ENCODE measurements around the gene NEUROD2. TPM values are rescaled to one million over a fixed set of nuclear protein-coding genes. Genes with fewer than 3 reads are reported as not detected.
A peak's percentile ranks its signal among the peaks of the same experiment; 100 is the strongest.

NEUROD2 gene
- total RNA-seq, 2 donors from 2014 or later = not detected

DNA sequence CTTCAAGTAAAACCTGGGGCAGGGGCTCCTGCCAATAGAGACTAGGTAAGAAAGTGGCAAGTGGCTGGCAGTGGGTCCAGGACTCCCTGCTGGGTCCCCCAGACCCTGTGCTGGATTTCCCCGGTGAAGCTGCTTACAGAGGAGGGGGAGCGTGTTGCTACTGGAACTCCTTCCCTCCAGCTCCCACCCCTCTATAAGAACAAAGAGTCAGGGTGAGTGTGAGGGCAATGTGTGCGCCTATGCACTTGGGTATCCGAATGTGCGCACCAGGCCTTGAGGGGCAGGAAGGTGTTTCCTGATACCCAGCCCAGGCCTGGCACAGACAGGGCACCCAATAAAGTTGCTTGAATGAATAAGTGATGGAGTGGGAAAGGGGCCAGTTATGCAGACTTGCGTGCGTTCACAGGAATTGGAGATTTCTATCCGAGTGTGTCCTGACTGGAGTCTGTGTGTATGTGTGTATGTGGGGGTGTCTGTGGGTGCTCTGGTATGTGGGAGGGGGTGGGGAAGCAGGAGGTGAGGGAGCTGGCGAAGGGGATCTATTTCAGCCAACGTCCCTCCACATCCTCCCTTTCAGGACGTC is 11.7 kb downstream of the NEUROD2 start:
- no peak overlapping the region for H3K4me3 Mint-ChIP-seq
- no peak overlapping the region for H3K27ac ChIP-seq (ENCODE audit: low read depth, low read length)
- peak; percentile 48 for DNase-seq
- WGBS, 2 experiments (ENCODE audit: insufficient coverage in 1 of 2, insufficient read length in 1 of 2) = 22 to 23% methylated on average over 3 to 9 of the region's 11 CpGs
- no peak overlapping the region for H3K4me3 ChIP-seq (ENCODE audit: low read length)
- no peak overlapping the region for H3K27ac Mint-ChIP-seq
- H3K27me3 ChIP-seq (ENCODE audit: control insufficient read depth, insufficient read depth, low read length, poor library complexity, severe bottlenecking) = peaks cover 100% of the 10 kb centered on the region
- no peaks in the 10 kb centered on the region for H3K36me3 ChIP-seq (ENCODE audit: control insufficient read depth, insufficient read depth, low read length)
- peaks cover 100% of the 10 kb centered on the region for H3K27me3 Mint-ChIP-seq (ENCODE audit: insufficient read depth)
- H3K9me3 Mint-ChIP-seq = no peaks in the 10 kb centered on the region
- TF ChIP-seq, protein P1, sequence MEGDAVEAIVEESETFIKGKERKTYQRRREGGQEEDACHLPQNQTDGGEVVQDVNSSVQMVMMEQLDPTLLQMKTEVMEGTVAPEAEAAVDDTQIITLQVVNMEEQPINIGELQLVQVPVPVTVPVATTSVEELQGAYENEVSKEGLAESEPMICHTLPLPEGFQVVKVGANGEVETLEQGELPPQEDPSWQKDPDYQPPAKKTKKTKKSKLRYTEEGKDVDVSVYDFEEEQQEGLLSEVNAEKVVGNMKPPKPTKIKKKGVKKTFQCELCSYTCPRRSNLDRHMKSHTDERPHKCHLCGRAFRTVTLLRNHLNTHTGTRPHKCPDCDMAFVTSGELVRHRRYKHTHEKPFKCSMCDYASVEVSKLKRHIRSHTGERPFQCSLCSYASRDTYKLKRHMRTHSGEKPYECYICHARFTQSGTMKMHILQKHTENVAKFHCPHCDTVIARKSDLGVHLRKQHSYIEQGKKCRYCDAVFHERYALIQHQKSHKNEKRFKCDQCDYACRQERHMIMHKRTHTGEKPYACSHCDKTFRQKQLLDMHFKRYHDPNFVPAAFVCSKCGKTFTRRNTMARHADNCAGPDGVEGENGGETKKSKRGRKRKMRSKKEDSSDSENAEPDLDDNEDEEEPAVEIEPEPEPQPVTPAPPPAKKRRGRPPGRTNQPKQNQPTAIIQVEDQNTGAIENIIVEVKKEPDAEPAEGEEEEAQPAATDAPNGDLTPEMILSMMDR (conservative IDR thresholded peaks at IDR 0.05) = no peak
- no peaks in the 10 kb centered on the region for H3K4me1 ChIP-seq (ENCODE audit: control insufficient read depth, insufficient read depth, low read length)
- H3K9ac ChIP-seq (ENCODE audit: extremely low read depth, low read length, poor library complexity, severe bottlenecking) = no peak overlapping the region
- no peaks in the 10 kb centered on the region for H3K9me3 ChIP-seq (ENCODE audit: control insufficient read depth, low read length)
- H3K4me1 Mint-ChIP-seq = peaks cover 2% of the 10 kb centered on the region
- H3K36me3 Mint-ChIP-seq (ENCODE audit: low read depth) = no peaks in the 10 kb centered on the region

DNA sequence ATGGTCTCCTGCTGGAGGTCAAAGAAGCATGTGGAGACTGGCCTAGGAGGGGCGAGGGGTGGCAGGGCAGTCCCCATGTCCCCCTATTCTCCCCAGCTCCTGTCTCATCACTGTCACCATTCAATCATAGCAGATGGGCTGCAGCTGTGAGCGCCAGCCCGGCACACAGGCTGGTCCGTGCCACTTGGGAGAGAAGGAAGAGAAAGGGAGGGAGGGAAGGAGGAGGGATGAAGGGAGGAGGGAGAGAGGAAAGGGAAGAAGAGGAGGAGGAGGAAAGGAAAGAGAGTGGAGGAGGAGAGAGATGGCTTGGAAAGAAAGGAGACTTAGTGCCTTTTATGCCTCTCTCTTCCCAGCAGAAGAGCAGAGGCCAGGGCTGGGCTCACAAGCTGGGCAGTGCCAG is 12.4 kb downstream of the NEUROD2 start:
- Mint-ChIP-seq H3K9me3 (no peaks in the 10 kb centered on the region), H3K4me3 (no peak overlapping the region), H3K27me3 (ENCODE audit: insufficient read depth) (peaks cover 99% of the 10 kb centered on the region), H3K27ac (no peak overlapping the region), H3K4me1 (peaks cover 2% of the 10 kb centered on the region), H3K36me3 (ENCODE audit: low read depth) (no peaks in the 10 kb centered on the region)
- H3K9ac ChIP-seq (ENCODE audit: extremely low read depth, low read length, poor library complexity, severe bottlenecking) = no peak overlapping the region
- H3K27me3 ChIP-seq (ENCODE audit: control insufficient read depth, insufficient read depth, low read length, poor library complexity, severe bottlenecking) = peaks cover 100% of the 10 kb centered on the region
- H3K4me1 ChIP-seq (ENCODE audit: control insufficient read depth, insufficient read depth, low read length) = no peaks in the 10 kb centered on the region
- H3K4me3 ChIP-seq (ENCODE audit: low read length) = no peak overlapping the region
- TF ChIP-seq, protein P1 (conservative IDR thresholded peaks at IDR 0.05) = no peak
- DNase-seq = no peak
- H3K9me3 ChIP-seq (ENCODE audit: control insufficient read depth, low read length) = no peaks in the 10 kb centered on the region
- 0 to 13% methylated on average over 3 to 4 of the region's 4 CpGs for WGBS, 2 experiments (ENCODE audit: insufficient coverage in 1 of 2, insufficient read length in 1 of 2)
- no peaks in the 10 kb centered on the region for H3K36me3 ChIP-seq (ENCODE audit: control insufficient read depth, insufficient read depth, low read length)
- no peak overlapping the region for H3K27ac ChIP-seq (ENCODE audit: low read depth, low read length)

DNA sequence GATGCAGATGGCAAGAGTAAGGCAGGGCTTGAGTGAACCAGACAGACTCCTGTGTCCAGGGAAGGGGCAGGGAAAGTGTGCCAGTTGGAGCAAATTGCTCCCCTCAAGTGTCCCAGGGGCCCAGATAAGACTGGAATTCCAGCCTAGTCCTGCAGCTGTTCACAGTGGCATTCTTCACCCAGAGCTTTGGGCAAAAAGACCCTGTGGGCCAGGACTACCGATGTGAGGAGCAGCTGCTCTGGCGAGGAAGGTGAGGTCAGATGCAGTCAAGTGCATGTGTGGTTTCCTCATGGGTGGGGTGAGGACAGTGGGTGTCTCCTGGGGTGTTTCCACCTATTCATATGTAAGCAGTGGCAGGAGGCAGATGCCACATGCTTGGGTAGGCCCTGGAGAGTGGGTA is 14.3 kb downstream of the NEUROD2 start:
- H3K27ac Mint-ChIP-seq = no peak overlapping the region
- TF ChIP-seq, protein P1 (conservative IDR thresholded peaks at IDR 0.05) = no peak

More for the DNA sequence above, 14.3 kb downstream of the NEUROD2 start:
- Histone ChIP-seq H3K4me3 (ENCODE audit: low read length) (no peak overlapping the region), H3K9ac (ENCODE audit: extremely low read depth, low read length, poor library complexity, severe bottlenecking) (no peak overlapping the region), H3K27ac (ENCODE audit: low read depth, low read length) (no peak overlapping the region), H3K4me1 (ENCODE audit: control insufficient read depth, insufficient read depth, low read length) (no peaks in the 10 kb centered on the region), H3K9me3 (ENCODE audit: control insufficient read depth, low read length) (no peaks in the 10 kb centered on the region), H3K36me3 (ENCODE audit: control insufficient read depth, insufficient read depth, low read length) (no peaks in the 10 kb centered on the region), H3K27me3 (ENCODE audit: control insufficient read depth, insufficient read depth, low read length, poor library complexity, severe bottlenecking) (peaks cover 100% of the 10 kb centered on the region)
- DNase-seq = no peak
- H3K9me3 Mint-ChIP-seq = no peaks in the 10 kb centered on the region
- peaks cover 2% of the 10 kb centered on the region for H3K4me1 Mint-ChIP-seq
- H3K36me3 Mint-ChIP-seq (ENCODE audit: low read depth) = no peaks in the 10 kb centered on the region
- H3K27me3 Mint-ChIP-seq (ENCODE audit: insufficient read depth) = peaks cover 98% of the 10 kb centered on the region
- no peak overlapping the region for H3K4me3 Mint-ChIP-seq
- 65 to 68% methylated on average over 2 of the region's 2 CpGs for WGBS, 2 experiments (ENCODE audit: insufficient coverage in 1 of 2, insufficient read length in 1 of 2)

Measured in endodermal cell (in vitro differentiated cells).